HepG2 (cell line): ENCODE measurements around the gene TPBGL. TPM values are rescaled to one million over a fixed set of nuclear protein-coding genes. Genes with fewer than 3 reads are reported as not detected.

Experiments used
- CREM ChIP-seq, 2 experiments: sonication (generic) in 1 of 2; formaldehyde crosslinking in 1 of 2; IDR thresholded peaks; 2 replicates each; pipeline versions ENCODE4 v1.4.0 to v1.6.1; 2016 to 2020; ENCODE audit warnings: antibody characterized with exemption in 1 of 2, mild to moderate bottlenecking in 1 of 2, missing genetic modification reagents in 1 of 2
- ESRRA ChIP-seq: sonication (generic); formaldehyde crosslinking; IDR thresholded peaks from 2 replicates; pipeline ENCODE4 v1.5.1; 2020; ENCODE audit warnings: mild to moderate bottlenecking, low read depth, missing genetic modification reagents
- FIP1L1 ChIP-seq: fragments of 200-400 bp; formaldehyde crosslinking; IDR thresholded peaks from 2 replicates; pipeline ENCODE4 v1.6.1; 2018; ENCODE audit warnings: low read depth, mild to moderate bottlenecking, low read length, moderate library complexity, borderline replicate concordance; ENCODE audit not compliant: insufficient read depth
- HMGA1 ChIP-seq: sonication (generic); formaldehyde crosslinking; conservative IDR thresholded peaks from 2 replicates; pipeline ENCODE4 v1.4.0; 2020; ENCODE audit warnings: missing genetic modification reagents
- MBD4 ChIP-seq: IDR thresholded peaks from 2 replicates; pipeline ENCODE4 v1.6.1; 2012; ENCODE audit warnings: low read length, inconsistent platforms, borderline replicate concordance
- MXD4 ChIP-seq: IDR thresholded peaks from 2 replicates; pipeline ENCODE4 v1.6.1; 2016; ENCODE audit warnings: mild to moderate bottlenecking, missing biosample characterization, missing genetic modification reagents
- NFE2L2 ChIP-seq: fragments of 150-350 bp; IDR thresholded peaks from 2 replicates; pipeline ENCODE4 v1.6.1; 2014; ENCODE audit warnings: low read length
- SAFB2 ChIP-seq: sonication (generic); formaldehyde crosslinking; IDR thresholded peaks from 2 replicates; pipeline ENCODE4 v1.5.1; 2020; ENCODE audit warnings: missing genetic modification reagents, low read depth, mild to moderate bottlenecking, borderline replicate concordance
- SUZ12 ChIP-seq: fragments of 150-350 bp; IDR thresholded peaks from 2 replicates; pipeline ENCODE4 v1.6.1; 2014; ENCODE audit warnings: low read depth, low read length
- TEF ChIP-seq: sonication (generic); formaldehyde crosslinking; IDR thresholded peaks from 2 replicates; pipeline ENCODE4 v1.5.0; 2020; ENCODE audit warnings: missing genetic modification reagents
- TERF1 ChIP-seq: sonication (generic); formaldehyde crosslinking; IDR thresholded peaks from 2 replicates; pipeline ENCODE4 v1.8.0; 2022; ENCODE audit warnings: mild to moderate bottlenecking, missing genetic modification reagents, moderate library complexity
- TFAP4 ChIP-seq: sonication (generic); IDR thresholded peaks from 2 replicates; pipeline ENCODE4 v1.6.1; 2016; ENCODE audit warnings: low read depth, borderline replicate concordance
- TGIF2 ChIP-seq: IDR thresholded peaks from 2 replicates; pipeline ENCODE4 v1.6.1; 2016; ENCODE audit warnings: control low read depth, missing compliant biosample characterization
- ZBTB34 ChIP-seq: sonication (generic); formaldehyde crosslinking; IDR thresholded peaks from 2 replicates; pipeline ENCODE4 v1.8.0; 2022; ENCODE audit warnings: mild to moderate bottlenecking, missing genetic modification reagents
- ZBTB39 ChIP-seq: sonication (generic); formaldehyde crosslinking; IDR thresholded peaks from 2 replicates; pipeline ENCODE4 v1.5.0; 2020; ENCODE audit warnings: missing genetic modification reagents
- ZFP36 ChIP-seq: fragments of 150-350 bp; IDR thresholded peaks from 2 replicates; pipeline ENCODE4 v1.6.1; 2018; ENCODE audit warnings: borderline replicate concordance, low read length, low read depth; ENCODE audit not compliant: partially characterized antibody
- ZKSCAN1 ChIP-seq: fragments of 150-350 bp; IDR thresholded peaks from 2 replicates; pipeline ENCODE4 v1.6.1; 2014; ENCODE audit warnings: low read length
- ZMYM4 ChIP-seq: sonication (generic); formaldehyde crosslinking; IDR thresholded peaks from 2 replicates; pipeline ENCODE4 v1.8.1; 2023; ENCODE audit warnings: mild to moderate bottlenecking, missing genetic modification reagents
- ZNF124 ChIP-seq: sonication (generic); formaldehyde crosslinking; IDR thresholded peaks from 2 replicates; pipeline ENCODE4 v1.4.0; 2020; ENCODE audit warnings: missing genetic modification reagents
- ZNF280B ChIP-seq: sonication (generic); formaldehyde crosslinking; IDR thresholded peaks from 2 replicates; pipeline ENCODE4 v1.5.0; 2020; ENCODE audit warnings: missing genetic modification reagents, mild to moderate bottlenecking, borderline replicate concordance
- ZNF382 ChIP-seq: sonication (generic); formaldehyde crosslinking; IDR thresholded peaks from 2 replicates; pipeline ENCODE4 v1.5.0; 2020; ENCODE audit warnings: missing genetic modification reagents, mild to moderate bottlenecking, borderline replicate concordance
- ZNF510 ChIP-seq: sonication (generic); formaldehyde crosslinking; IDR thresholded peaks from 2 replicates; pipeline ENCODE4 v1.4.0; 2020; ENCODE audit warnings: low read depth, mild to moderate bottlenecking, missing genetic modification reagents
- ZNF776 ChIP-seq: sonication (generic); formaldehyde crosslinking; IDR thresholded peaks from 2 replicates; pipeline ENCODE4 v1.4.0; 2020; ENCODE audit warnings: mild to moderate bottlenecking, missing genetic modification reagents
- ZNF780A ChIP-seq: sonication (generic); formaldehyde crosslinking; IDR thresholded peaks from 2 replicates; pipeline ENCODE4 v1.8.0; 2022; ENCODE audit warnings: mild to moderate bottlenecking, missing genetic modification reagents, moderate library complexity
- polyA plus RNA-seq, 8 experiments: library from polyadenylated mRNA; depleted of rRNA in 3 of 8; stranded (reverse) in 7 of 8; unstranded in 1 of 8; fragments of >200 nt; fragmentation: Illumina TruSeq in 4 of 8; extraction: Trizol in 4 of 8; gene quantifications; 2 replicates each; pipeline versions ENCODE4 v1.2.1 to v1.2.3, GENCODE V29; 2011 to 2016; ENCODE audit warnings: low read depth in 4 of 8, missing spikeins in 1 of 8, mixed read lengths in 1 of 8; ENCODE audit not compliant: insufficient read depth in 1 of 8
- total RNA-seq, 5 experiments: library from RNA; depleted of rRNA; stranded (reverse); fragments of >200 nt; fragmentation: Illumina TruSeq; extraction: Trizol; gene quantifications; 2 replicates each; pipeline ENCODE4 v1.2.3, GENCODE V29; 2016; ENCODE audit warnings: low read depth in 1 of 5

Gene TPBGL
- total and polyA plus RNA-seq, 2 of the 13 experiments (the other 11 are each of a cell fraction or from before 2014, with no cell fraction given): not detected

- TF ChIP-seq ESRRA (CRISPR knock-in tag) (no peak), ZNF124 (CRISPR knock-in tag) (peak; percentile 65; the same call in 1 of the 2 replicates), CREM (IDR thresholded peaks at IDR 0.05) (no peak), CREM (CRISPR knock-in tag; IDR thresholded peaks at IDR 0.05) (no peak), ZNF510 (no peak), FIP1L1 (no peak), ZBTB34 (CRISPR knock-in tag) (no peak), MBD4 (no peak), TERF1 (CRISPR knock-in tag) (no peak), TGIF2 (peak; percentile 91), TFAP4 (no peak), ZMYM4 (CRISPR knock-in tag) (no peak), SAFB2 (CRISPR knock-in tag) (no peak), ZNF780A (CRISPR knock-in tag) (no peak), MXD4 (no peak; the same call in 1 of the 2 replicates), HMGA1 (CRISPR knock-in tag) (no peak), ZNF382 (CRISPR knock-in tag) (no peak), SUZ12 (no peak), ZKSCAN1 (no peak), ZNF776 (no peak), ZBTB39 (no peak), ZFP36 (no peak), ZNF280B (CRISPR knock-in tag) (no peak), NFE2L2 (no peak), TEF (peak; percentile 47; the same call in 1 of the 2 replicates)
Measured at GRCh38 chr11:75233754-75234172, 6.8 kb upstream of the TPBGL start (continued).
